GM19372 (cell line): Measurements from ENCODE around the gene FCER1G.
A peak's percentile ranks its signal among the peaks of the same experiment; 100 is the strongest.

ENCODE experiments used
- ATAC-seq: cut with Tn5 transposase; IDR thresholded peaks from one replicate; pipeline ENCODE4 v1.9.1; 2021; ENCODE audit warnings: mild to moderate bottlenecking, low read depth, moderate library complexity; ENCODE audit not compliant: unreplicated experiment

FCER1G gene

DNA sequence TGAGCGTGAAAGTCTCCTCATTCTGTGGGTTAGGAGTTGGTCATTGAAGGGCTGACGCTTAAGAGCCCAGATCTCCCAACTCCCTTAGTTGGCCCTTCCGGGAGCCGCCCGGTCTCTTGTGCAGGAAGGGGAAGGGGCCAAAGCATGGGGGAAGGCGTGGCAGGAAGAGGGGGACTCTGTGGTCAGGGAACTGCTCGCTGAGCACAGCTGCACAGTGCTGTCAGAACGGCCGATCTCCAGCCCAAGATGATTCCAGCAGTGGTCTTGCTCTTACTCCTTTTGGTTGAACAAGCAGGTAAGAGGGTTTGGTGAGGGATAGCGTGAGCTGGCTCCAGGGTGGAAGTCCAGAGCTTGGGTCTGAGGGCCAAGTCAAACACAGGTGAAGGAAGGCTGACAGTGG, at the start of gene FCER1G:
FCER1G (plus strand) TSS at position 220 of the 400 bp plus-strand sequence; CDS start at position 247, 27 bp downstream.
- no peak for ATAC-seq

DNA sequence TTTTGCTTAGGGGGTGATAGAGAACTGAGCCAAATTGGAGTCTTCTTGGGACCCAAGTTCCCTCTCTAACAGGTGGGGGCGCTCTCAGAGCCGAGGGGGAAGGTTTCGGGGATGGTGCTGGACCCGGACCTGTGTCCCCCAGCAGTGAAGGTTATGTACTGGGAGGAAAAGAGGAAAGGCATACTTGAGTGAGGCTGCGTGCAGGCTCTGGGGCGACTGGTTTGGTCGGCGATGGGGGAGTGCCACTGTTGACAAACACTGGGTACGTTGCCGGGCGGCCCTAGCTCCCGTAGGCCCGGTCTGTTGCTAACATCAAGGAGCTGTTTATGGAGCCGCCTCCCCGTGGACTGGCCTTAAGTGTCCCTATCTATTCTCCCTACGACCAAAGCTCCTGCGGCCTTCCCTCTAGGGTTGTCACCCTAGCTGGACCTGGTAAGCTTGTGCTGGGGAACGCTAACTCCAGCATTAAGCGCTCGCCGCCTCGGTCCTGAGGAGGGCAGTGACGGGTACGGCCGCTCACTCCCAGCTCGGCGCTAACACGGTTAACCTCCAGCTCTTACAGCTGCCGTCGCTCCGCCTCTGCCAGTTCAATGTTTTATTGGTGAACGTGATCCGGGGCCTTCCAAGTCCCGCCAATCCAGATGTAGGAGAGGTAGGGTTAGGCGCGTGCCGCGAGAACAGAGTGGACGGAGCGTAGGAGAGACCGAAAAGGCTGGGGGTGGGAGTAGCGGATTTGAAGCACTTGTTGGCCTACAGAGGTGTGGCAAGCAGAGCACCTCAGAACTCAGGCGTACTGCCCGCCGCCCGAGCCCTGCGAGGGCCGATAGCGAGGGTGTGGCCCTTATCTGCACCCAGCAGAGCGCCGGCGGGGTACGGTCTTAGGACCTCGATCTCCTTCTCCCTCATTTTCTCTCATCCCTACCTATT, 49.1 kb upstream of the FCER1G start, which contains the start of gene PPOX:
PPOX (plus strand) TSS at position 685 of the 927 bp plus-strand sequence. CDS start 422 bp downstream, outside the sequence.
- ATAC-seq = peak; percentile 89

DNA sequence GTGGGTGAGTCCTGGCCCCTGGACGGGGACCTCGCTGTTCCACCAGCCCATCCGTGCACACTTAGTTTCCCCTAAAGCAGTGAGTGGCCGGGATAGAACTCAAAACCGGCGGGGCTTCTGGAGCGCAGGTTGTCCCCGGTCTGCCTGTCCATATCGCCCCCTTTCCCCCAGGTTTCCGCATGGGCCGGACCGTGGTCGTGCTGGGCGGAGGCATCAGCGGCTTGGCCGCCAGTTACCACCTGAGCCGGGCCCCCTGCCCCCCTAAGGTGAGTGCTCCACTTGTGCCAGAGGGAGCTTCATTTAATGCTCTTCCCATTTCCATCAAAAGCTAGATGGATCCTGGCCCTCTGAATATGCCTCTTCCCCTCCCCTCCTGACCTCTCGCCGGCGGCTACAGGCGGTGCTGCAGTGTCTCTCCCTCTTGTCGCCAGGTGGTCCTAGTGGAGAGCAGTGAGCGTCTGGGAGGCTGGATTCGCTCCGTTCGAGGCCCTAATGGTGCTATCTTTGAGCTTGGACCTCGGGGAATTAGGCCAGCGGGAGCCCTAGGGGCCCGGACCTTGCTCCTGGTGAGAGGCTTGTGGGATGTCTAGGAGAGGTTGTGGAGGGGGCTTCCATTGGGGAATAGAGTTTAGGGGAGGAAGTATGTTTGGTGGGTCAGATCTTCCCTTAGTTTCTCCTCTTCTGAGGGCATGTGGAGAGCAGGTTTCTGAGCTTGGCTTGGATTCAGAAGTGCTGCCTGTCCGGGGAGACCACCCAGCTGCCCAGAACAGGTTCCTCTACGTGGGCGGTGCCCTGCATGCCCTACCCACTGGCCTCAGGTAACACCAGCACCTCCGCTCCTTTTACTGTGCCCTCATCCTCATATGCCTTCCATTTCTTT, 48.2 kb upstream of the FCER1G start:
- no peak for ATAC-seq

DNA sequence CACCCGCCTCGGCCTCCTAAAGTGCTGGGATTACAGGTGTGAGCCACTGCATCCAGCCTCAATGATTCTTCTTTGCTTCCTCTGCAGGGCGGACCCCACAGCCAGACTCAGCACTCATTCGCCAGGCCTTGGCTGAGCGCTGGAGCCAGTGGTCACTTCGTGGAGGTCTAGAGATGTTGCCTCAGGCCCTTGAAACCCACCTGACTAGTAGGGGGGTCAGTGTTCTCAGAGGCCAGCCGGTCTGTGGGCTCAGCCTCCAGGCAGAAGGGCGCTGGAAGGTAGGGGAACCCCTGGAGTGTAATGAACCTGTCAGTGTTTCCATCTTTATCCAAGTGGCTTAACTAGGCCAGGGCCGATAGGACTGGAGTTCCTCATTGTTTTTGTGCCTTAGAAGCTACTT, 46.2 kb upstream of the FCER1G start:
- no peak for ATAC-seq

DNA sequence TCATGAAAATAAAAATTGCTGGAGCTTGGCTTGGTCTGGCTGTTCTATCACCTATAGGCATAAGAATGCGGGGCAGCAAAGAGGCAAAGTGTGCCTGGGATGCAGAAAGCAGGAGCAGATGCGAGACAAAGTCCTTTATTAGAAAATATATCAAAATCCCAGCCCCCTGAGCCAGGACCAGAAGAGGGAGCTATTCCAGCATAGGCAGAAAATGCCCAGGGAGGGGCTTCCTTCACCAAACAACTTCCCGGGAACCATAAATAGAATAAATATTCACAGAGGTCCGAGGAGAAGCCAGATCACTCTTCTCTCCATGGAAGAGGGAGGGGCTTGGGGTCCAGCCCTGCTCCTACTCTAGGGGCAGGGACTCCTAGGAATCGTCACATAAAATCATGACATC, 43.9 kb upstream of the FCER1G start:
- no peak for ATAC-seq

DNA sequence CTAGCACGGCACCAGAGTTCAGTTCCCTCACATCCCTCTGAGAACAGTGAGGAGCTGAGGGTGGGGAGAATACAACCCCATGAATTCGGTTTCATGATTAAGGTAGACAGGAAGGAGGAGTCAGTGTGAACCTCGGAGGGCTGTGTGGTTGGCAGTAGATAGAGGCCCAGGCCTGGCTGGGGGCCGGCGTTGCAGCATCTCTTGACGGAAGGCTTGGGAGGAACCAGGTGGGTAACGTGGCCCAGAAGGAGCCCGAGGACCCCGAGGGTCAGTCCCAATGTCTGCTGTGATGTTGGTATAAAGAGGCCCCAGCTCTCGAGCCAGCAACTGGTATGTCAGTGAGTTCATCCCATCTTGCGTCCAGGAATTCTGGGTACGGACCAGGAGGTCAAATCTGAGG, 43.4 kb upstream of the FCER1G start:
- no peak for ATAC-seq

DNA sequence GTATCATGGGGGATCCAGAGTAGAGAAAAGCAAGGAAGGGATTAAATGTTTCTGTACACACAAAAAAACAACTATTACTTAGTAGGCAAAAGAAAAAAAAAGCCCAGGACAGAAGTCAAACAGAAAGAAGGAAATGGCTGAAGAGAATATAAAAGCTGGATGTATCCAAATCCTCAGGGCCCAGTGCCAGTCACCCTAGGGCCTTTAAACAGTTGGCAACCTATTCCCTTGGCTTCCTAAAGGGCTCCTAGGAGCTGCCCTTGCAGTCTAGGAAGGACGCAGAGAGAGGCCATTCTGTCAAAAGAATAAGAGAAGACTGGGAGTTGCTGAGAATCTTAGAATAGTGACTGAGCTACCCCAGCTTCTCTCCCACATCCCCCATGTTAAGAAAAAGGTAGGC, 42.7 kb upstream of the FCER1G start:
- no peak for ATAC-seq

DNA sequence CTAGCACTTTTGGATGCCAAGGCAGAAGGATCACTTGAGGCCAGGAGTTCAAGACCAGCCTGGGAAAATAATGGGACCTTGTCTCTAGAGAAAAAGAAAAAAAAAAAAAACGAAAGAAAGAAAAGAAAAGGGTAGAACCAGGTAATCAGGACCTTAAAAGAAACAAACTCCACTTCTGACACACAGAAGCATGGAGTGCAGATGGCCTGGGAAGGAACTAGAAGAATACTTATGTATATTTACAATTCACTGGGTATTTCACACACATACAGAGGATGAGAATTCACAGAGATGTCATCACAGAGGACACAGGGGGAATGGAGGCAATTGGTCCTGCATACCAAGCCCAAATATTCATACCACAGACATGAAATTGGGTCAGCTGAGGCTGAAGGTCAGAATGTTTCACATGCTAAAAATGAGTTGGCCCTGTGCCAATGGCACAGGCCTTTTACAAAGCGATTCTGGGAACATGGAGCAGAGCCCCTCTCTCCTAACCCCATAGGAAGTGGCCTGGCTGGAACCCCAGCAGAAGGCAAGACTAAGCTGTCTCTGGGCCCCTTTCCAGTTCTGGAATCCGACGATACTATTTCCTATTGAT, 42.2 kb upstream of the FCER1G start:
- ATAC-seq = no peak

DNA sequence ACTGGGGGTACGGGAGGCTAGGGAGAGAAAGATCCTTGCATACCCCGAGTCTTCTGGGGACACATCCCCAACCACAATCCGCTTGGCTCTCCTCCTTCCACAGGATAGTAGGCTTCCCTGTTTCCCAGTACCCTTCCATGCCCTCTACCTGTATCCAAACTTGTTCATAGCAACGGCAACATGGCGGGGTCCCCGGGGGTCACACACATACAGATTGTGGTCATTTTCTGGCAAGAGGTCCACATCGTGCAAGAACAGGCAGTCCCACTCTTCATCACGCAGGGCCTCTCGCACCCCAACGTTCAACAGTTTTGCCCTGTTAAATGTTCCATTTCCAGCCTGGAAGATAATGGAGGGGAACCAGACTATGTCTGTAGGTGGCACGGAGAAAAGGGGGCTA, 41.4 kb upstream of the FCER1G start:
- no peak for ATAC-seq

DNA sequence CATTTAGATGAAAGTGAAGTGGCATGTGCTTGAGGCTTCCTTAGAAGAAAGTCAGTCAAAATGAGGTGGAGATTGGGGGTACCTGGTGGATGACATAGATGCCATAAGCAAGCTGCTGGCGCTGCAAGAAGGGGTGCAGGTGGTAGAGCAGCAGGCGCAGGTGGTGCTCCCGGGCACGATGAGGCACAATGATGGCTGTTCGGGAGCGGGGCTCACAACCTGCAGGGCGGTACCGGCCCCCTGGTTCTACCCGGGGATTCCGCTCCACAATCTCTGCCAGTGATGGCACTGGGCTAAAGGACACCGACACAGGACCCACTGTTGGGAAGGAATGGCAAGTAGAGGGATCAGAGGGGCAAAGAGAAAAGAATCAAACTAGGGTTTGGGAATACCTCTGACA, 40.2 kb upstream of the FCER1G start:
- ATAC-seq = no peak

DNA sequence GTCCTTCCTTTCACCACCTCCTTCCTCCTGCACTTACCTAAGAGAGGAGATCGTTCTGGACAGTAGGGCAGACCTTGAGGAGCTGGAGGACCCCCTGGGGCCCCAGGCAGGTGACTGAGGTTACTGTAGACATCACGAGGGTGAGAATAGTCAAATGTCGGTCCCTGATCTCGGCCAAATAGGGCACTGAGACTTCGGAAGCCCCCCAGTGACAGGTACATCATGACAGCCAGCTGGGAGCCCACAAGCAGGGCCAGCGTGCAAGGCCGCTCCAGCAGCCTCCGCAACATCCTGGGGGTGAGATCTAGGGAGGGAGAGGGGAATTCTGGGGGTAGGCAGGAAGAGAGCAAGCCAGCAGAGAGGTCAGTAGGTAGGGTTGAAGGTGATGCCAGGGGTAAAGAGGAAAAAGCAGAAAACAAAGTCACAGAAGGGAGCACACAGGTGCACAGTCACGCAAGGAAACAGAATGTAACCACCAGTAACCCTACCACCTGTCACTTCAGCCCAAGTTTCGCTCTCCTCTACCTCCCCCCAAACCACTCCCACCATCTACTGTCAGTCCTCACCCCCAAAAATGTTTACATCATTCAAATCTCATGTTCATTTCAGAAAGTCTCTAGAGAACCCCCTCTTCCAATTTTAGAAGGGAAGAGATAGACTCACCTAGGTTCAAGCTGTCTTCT, 39.2 kb upstream of the FCER1G start:
- ATAC-seq = no peak

DNA sequence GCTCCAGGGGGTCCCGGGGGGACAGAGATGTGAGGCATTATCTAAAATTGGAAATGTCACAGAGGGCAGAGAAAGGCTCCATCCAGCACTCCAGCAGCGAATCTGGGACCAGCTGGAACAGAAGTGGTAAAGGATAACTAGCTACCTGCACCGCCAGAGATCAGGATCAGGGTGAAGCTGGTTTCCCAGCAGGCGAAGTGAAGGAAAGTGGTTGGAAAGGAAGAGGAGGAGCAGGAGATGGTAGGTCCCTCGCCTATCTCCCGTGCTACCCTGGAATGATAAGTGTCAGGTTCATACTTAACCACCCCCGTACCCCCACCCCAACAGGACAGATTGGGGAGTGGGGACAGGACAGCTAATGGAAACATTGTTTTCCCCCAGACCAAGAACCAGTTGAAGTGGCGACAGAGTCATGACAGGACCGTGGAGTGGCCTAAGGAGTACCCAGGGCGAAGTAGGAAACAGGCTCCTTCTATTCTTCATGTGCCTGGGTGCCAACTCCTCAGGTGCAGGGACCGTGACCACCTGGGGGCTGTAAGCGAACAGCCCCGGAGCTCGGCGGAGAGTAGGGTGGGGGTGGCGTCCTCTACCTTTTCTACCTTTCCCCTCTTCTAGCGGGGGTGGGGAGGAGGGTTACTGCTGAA, 38.5 kb upstream of the FCER1G start:
- ATAC-seq = no peak

DNA sequence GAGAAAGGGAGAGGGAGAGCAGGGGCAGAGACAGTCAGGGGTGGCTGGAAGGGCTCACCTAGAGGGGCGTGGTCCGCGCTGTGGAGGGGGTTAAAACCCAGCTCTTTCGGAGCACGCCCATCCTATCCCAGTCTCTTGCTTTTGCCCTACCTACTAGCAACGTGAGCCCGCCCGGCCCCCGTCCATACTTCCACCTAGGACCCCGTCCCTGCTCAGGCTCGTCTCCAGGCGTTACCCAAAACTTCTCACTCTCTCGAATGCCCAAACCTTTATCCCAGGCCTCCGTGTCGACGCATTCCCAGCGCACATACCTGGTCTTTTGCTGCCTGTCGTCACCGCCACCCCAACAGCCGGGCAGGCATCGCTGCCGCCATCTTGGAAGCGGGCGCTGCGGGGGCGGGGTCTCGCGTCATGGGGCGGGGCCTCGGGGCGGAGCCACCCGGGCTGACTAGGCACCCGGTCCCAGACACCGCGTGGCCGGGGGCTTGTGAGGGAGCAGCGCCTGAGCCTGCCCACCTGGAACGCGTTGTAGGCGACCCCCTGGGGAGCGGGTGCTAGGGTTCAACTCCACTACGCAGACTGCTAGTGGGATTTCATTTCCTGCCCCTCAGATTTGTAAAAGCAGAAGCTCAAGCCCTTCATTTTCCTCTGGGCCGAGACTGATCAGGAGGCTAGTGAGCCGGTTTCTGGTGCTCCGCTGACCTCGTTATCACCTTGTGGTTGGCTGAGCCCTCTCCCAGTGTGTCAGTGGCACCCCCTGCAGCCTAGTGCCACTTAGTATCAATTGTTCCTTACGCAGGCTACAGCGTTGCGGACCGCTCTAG, 37.8 kb upstream of the FCER1G start, which contains the start of gene B4GALT3:
B4GALT3 (minus strand) TSS at position 396 of the 824 bp plus-strand sequence. CDS start 1,447 bp downstream, outside the sequence.
- peak; percentile 69 for ATAC-seq

DNA sequence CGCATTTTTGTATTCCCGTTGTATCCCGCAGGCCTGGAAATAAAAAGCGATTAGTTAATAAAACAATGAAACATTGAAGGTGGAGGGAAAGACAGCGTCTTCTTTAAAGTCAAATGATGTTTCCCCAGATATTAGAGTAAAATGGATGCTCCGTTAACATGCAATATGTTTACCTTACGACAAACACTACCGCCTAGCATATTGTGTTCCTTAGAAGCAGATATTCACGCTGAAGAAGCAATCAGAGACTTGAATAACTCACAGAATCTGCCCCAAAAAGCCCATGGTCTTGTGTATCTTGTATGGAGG, 37.2 kb upstream of the FCER1G start:
- ATAC-seq = no peak

DNA sequence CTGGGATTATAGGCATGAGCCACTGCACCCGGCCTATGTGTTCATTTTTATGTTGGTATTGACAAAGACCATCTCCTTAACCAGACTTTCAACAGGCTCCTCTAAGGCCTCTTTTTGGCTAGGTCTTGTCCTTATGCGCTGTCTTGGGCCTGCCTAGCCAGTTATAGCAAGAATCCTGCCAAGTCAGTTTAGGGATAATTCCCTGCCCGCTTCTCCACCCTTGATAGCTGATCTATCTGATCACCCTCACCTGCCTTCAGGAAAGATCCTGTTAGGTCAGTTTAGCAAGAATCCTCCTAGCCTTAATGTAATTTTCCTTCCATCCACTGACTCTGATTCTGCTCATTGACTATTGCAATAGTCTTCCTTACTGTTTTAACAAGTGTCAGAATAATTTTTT, 35.4 kb upstream of the FCER1G start:
- ATAC-seq = no peak

DNA sequence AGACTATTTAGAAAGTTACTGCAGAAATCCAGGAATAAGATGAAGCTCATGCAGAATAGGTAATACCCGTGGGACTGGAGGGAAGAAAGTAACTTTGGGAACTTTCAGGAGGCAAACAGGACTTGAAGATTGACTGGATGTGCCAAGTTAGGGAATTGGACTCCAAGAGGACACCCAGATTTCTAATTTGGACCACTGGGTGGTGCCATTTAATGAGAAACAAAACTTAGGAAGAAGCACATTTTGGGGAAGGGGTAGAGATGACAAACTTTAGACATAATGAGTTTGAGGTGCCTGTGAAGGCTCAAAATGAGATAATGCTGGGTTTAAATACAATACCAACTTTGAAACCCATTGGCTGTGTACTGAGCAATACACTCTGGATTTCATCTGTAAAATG, 34.5 kb upstream of the FCER1G start:
- no peak for ATAC-seq

DNA sequence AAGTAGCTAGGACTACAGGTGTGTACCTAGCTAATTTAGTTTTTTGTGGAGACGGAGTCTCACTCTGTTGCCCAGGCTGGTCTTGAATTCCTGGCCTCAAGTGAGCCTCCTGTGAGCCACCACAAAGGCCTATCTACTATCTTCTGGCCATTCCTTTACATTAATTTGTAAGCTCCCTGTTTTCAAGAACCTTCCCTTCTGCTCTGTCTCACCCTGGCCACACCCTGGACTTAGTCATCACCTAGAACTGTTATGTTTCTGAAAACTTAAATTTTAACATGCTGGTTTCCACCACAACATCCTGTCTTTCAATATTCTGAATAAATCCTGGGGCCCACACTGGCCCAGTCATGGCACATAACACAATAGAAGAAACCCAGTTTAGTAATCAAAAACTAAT, 32.9 kb upstream of the FCER1G start:
- ATAC-seq = peak; percentile 47

DNA sequence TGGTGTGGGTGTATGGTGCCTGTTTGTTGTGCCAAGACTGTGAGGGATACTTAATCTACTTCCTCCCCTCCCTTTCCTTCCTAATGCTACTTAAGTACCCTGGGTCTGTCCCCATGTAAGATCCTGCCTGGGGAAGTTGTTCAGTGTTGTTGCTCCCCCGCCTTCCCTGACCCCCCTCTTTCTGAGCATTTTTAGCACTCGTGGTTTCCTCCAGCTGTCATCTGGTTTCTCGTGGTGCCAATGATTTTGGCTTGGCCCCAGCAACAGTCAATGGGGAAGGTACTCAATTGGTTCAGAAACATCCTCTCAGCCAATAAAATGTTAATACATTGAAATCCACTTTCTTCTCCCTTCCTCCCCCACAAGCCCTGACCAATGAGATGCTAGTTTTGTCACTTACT, 29.8 kb upstream of the FCER1G start:
- peak; percentile 67 for ATAC-seq

DNA sequence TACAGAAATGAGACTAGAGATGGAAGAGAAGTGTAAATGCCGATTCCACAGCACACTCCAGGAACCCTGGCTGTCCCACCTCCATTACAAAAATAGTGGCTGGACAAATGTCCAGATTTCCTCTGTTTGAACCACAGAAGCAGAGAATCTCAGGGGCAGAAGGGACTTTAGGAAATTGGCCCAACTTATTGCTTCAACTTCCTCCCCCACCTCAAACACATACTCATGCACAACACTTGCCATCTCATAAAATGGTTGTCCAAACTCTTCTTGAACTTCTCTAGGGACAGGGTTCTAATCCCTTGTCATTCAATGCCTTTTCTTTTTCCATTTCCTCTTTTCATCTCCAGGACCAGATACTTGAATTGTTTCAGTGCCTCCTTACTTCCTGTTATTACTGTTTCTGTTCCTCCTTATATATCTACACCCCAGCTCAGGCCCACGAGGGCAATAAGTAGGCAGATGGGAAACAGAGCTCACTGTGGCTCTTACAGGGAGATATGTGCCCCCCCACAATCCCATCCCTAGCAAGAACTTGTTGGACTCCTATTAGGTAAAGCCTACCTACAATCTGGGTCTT, 29.3 kb upstream of the FCER1G start:
- ATAC-seq = peak; percentile 19
